Measurements from ENCODE around the gene NAT8L.

The NAT8L gene

GRCh38 chr4:2063557-2064275 is 4.6 kb downstream of the NAT8L start:
- Histone ChIP-seq H3K9me3 (ENCODE audit: insufficient read depth, low read length) (no peaks in the 10 kb centered on the region), H3K4me3 (ENCODE audit: insufficient read length, low read depth) (no peak overlapping the region), H3K27me3 (ENCODE audit: insufficient read depth, insufficient read length) (no peaks in the 10 kb centered on the region), H3K36me3 (ENCODE audit: insufficient read depth, insufficient read length, low read length) (peaks cover 7% of the 10 kb centered on the region), H3K9ac (ENCODE audit: insufficient read length, low read depth) (no peak overlapping the region), H3K4me1 (ENCODE audit: insufficient read depth, insufficient read length) (peaks cover 29% of the 10 kb centered on the region)
- TF ChIP-seq ZNF274 (IDR thresholded peaks at IDR 0.05; ENCODE audit: low read depth, low read length) (no peak), YY1 (IDR thresholded peaks at IDR 0.05; ENCODE audit: insufficient read depth, insufficient read length) (no peak), SUZ12 (IDR thresholded peaks at IDR 0.05; ENCODE audit: extremely low read depth, insufficient read depth, insufficient read length) (no peak)
- DNase-seq (ENCODE audit: low read depth, low spot score) = no peak

DNA sequence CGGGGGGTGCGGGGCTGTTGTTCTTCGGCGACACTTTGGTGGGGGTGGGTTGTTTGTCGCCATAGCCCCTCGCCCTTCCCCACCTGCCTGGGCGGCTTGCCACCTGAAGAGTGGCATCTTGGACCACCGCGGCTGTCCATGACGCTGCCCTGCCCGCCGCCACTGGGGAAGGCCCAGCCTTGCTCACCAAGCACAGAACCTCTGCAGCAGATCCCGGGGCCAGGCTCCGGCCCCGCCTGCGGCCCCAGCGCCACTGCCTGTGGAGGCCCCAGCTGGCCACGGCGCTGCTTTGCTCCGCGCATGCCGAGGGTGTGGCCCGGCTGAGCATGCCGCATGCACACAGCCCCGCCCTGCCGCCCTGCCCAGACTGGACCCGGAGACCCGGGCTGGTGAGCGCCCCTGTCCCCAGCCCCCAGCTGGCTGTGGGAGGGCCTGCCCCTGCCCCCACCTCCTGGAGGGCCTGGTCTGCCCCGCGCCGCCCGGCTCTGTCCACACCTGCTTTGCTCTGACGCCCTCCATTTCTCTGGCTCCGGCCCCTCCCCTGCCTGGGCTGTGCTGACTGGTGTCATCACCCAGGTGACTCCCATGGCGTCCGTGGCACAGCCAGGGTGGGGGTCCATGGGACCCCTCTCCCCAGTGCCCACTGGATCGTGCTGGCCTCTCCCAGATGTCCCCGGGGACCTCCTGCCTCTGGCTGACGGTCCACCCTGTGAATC is 5.3 kb downstream of the NAT8L start:
- no peak for DNase-seq (ENCODE audit: low read depth, low spot score)
- peaks cover 7% of the 10 kb centered on the region for H3K36me3 ChIP-seq (ENCODE audit: insufficient read depth, insufficient read length, low read length)
- TF ChIP-seq SUZ12 (IDR thresholded peaks at IDR 0.05; ENCODE audit: extremely low read depth, insufficient read depth, insufficient read length) = no peak
- no peak for TF ChIP-seq ZNF274 (IDR thresholded peaks at IDR 0.05; ENCODE audit: low read depth, low read length)
- TF ChIP-seq YY1 (IDR thresholded peaks at IDR 0.05; ENCODE audit: insufficient read depth, insufficient read length) = no peak
- no peaks in the 10 kb centered on the region for H3K9me3 ChIP-seq (ENCODE audit: insufficient read depth, low read length)
- H3K9ac ChIP-seq (ENCODE audit: insufficient read length, low read depth) = no peak overlapping the region
- H3K4me1 ChIP-seq (ENCODE audit: insufficient read depth, insufficient read length) = peaks cover 32% of the 10 kb centered on the region
- no peak overlapping the region for H3K4me3 ChIP-seq (ENCODE audit: insufficient read length, low read depth)
- no peaks in the 10 kb centered on the region for H3K27me3 ChIP-seq (ENCODE audit: insufficient read depth, insufficient read length)

DNA sequence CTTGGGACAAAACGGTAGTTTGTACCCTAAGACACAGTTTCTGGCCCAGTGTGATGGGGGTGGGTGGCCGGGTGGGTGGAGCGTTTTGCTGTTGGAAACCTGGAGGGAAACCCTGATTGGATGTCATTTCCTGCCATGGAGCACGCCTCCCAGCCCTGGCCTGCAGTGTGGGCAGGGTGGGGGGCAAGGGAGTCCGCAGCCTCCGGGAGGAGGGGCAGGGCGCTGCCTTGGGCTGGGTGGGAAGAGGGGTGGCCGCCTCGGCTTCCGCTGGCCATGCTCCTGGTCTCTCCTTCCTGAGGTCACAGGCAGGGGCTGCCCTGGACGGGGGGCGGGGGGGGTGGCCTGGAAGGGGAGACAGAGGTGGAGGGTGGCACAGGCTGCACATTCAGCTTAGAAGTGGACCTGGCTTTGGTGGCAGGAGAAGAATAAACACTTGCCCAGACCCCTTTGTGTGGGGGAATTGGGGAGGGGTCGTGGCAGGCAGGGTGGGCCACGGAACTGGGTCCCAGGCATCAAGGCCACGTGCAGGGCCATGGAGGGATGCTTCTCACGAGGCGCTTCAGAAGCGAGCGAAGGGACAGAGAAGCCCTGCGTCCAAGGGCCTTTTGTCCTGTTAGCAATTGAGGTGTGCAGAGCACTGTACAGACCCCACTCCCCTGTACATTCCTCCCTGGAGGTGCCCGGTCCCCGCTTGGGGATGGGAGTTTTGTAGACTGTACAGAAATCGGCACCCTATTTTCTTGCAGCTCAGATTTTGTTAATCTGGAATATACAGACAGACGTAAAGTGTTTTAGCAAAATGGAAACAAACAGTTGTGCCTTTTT is 6.2 kb downstream of the NAT8L start:
- H3K4me1 ChIP-seq (ENCODE audit: insufficient read depth, insufficient read length) = peaks cover 35% of the 10 kb centered on the region
- H3K4me3 ChIP-seq (ENCODE audit: insufficient read length, low read depth) = no peak overlapping the region
- H3K36me3 ChIP-seq (ENCODE audit: insufficient read depth, insufficient read length, low read length) = peaks cover 7% of the 10 kb centered on the region
- no peak overlapping the region for H3K9ac ChIP-seq (ENCODE audit: insufficient read length, low read depth)
- H3K27me3 ChIP-seq (ENCODE audit: insufficient read depth, insufficient read length) = no peaks in the 10 kb centered on the region
- DNase-seq (ENCODE audit: low read depth, low spot score) = no peak
- H3K9me3 ChIP-seq (ENCODE audit: insufficient read depth, low read length) = no peaks in the 10 kb centered on the region
- TF ChIP-seq ZNF274 (IDR thresholded peaks at IDR 0.05; ENCODE audit: low read depth, low read length) = no peak
- no peak for TF ChIP-seq SUZ12 (IDR thresholded peaks at IDR 0.05; ENCODE audit: extremely low read depth, insufficient read depth, insufficient read length)
- no peak for TF ChIP-seq YY1 (IDR thresholded peaks at IDR 0.05; ENCODE audit: insufficient read depth, insufficient read length)

GRCh38 chr4:2066011-2066551 is 7.0 kb downstream of the NAT8L start:
- no peaks in the 10 kb centered on the region for H3K27me3 ChIP-seq (ENCODE audit: insufficient read depth, insufficient read length)
- no peak for DNase-seq (ENCODE audit: low read depth, low spot score)
- H3K9ac ChIP-seq (ENCODE audit: insufficient read length, low read depth) = peak overlapping the region; percentile 34
- H3K9me3 ChIP-seq (ENCODE audit: insufficient read depth, low read length) = no peaks in the 10 kb centered on the region
- TF ChIP-seq SUZ12 (IDR thresholded peaks at IDR 0.05; ENCODE audit: extremely low read depth, insufficient read depth, insufficient read length) (no peak), ZNF274 (IDR thresholded peaks at IDR 0.05; ENCODE audit: low read depth, low read length) (no peak), YY1 (IDR thresholded peaks at IDR 0.05; ENCODE audit: insufficient read depth, insufficient read length) (no peak)
- no peak overlapping the region for H3K4me3 ChIP-seq (ENCODE audit: insufficient read length, low read depth)
- H3K4me1 ChIP-seq (ENCODE audit: insufficient read depth, insufficient read length) = peaks cover 35% of the 10 kb centered on the region
- H3K36me3 ChIP-seq (ENCODE audit: insufficient read depth, insufficient read length, low read length) = peaks cover 7% of the 10 kb centered on the region

DNA sequence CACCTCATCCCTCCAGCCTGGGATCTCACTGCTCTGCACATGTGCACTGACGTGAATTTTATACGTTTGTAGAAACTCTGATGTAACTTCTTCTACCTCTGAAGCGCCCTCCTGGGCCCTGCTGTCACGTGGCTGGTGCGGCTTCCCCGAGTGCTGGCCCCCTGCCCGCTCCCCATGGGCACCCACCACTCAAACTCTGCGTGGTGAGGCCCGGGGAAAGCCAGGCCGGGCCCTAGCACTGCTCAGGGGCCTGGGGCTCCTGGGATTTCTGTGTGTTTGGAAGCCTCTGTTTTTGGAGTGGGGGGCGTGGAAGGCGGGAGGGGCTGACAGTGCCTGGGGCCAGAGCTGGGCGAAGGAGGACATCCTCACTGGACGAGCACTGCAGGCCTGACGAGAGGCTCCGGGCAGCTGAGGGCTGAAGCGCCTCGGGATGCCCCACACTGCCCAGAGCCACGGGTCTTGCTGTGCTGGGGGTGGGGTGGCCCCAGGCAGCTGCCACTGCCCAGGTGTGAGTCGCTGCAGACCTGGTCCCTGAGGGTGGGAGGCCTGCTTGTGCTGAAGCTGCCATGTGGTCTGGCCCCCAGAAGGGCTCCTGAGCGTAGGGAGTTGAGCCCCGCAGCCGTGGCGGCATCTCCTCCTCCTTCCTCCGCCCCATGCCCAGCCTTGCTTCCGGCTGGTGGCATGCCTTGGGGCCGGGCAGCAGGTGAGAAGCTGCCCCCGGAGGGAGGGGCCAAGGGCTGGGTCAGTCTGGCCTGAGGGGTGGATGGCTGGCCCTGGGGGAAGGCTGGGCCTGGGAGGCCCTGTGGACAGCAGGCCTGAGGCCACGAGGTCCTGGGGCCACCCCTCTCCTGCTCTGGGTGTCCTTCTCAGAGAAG is 7.7 kb downstream of the NAT8L start:
- TF ChIP-seq ZNF274 (IDR thresholded peaks at IDR 0.05; ENCODE audit: low read depth, low read length) (no peak), YY1 (IDR thresholded peaks at IDR 0.05; ENCODE audit: insufficient read depth, insufficient read length) (no peak), SUZ12 (IDR thresholded peaks at IDR 0.05; ENCODE audit: extremely low read depth, insufficient read depth, insufficient read length) (no peak)
- DNase-seq (ENCODE audit: low read depth, low spot score) = no peak
- H3K4me3 ChIP-seq (ENCODE audit: insufficient read length, low read depth) = no peak overlapping the region
- H3K27me3 ChIP-seq (ENCODE audit: insufficient read depth, insufficient read length) = no peaks in the 10 kb centered on the region
- peaks cover 7% of the 10 kb centered on the region for H3K36me3 ChIP-seq (ENCODE audit: insufficient read depth, insufficient read length, low read length)
- no peaks in the 10 kb centered on the region for H3K9me3 ChIP-seq (ENCODE audit: insufficient read depth, low read length)
- H3K9ac ChIP-seq (ENCODE audit: insufficient read length, low read depth) = no peak overlapping the region
- H3K4me1 ChIP-seq (ENCODE audit: insufficient read depth, insufficient read length) = peaks cover 41% of the 10 kb centered on the region

DNA sequence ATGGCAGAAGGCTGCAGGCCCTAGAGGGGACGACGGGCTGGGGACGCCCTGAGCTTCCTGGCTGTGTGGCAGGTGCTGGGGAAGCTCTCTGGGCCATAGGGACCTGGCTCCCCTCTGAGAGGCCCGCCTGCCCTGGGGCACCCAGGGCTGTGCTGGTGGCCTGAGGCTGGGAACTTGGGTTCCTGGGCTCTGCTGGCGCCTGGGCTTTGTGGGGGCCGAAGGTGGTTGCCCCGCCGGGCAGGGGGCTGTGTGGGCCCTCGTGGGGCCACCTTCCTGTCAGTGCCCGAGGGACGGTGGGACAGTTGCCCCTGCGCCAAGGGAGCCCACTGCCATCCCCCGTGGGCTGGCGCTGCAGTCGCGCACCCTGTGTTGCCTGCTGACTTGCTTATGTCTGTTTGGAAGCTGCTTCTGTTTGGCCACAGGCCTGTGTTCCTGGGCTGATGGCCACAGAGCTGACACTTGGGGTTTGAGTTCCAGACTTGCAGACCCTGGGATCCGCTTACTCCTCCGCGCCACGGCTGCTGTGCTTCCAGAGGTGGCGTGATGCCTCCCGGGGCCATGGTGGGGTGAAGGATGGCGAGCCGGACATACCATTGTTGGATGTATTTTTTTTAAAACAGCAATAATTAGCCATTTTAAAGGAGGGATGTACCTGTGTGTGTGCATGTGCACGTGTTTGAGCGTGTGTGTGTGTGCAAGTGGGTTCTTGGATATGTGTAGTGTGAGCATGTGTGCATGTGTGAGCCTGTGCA is 8.5 kb downstream of the NAT8L start:
- TF ChIP-seq SUZ12 (IDR thresholded peaks at IDR 0.05; ENCODE audit: extremely low read depth, insufficient read depth, insufficient read length) = no peak
- TF ChIP-seq ZNF274 (IDR thresholded peaks at IDR 0.05; ENCODE audit: low read depth, low read length) = no peak
- no peak for TF ChIP-seq YY1 (IDR thresholded peaks at IDR 0.05; ENCODE audit: insufficient read depth, insufficient read length)
- peaks cover 43% of the 10 kb centered on the region for H3K4me1 ChIP-seq (ENCODE audit: insufficient read depth, insufficient read length)
- no peaks in the 10 kb centered on the region for H3K27me3 ChIP-seq (ENCODE audit: insufficient read depth, insufficient read length)
- no peak overlapping the region for H3K4me3 ChIP-seq (ENCODE audit: insufficient read length, low read depth)
- DNase-seq (ENCODE audit: low read depth, low spot score) = no peak
- no peaks in the 10 kb centered on the region for H3K9me3 ChIP-seq (ENCODE audit: insufficient read depth, low read length)
- H3K9ac ChIP-seq (ENCODE audit: insufficient read length, low read depth) = no peak overlapping the region
- peaks cover 7% of the 10 kb centered on the region for H3K36me3 ChIP-seq (ENCODE audit: insufficient read depth, insufficient read length, low read length)

All from NT2/D1 (cell line).